ENCODE data around the gene WDSUB1. TPM values are rescaled to one million over a fixed set of nuclear protein-coding genes. Genes with fewer than 3 reads are reported as not detected.
A peak's percentile ranks its signal among the peaks of the same experiment; 100 is the strongest.

The WDSUB1 gene
- total and polyA plus RNA-seq, 4 donors, result 2.0 to 6.1 (median 4.4) TPM

DNA sequence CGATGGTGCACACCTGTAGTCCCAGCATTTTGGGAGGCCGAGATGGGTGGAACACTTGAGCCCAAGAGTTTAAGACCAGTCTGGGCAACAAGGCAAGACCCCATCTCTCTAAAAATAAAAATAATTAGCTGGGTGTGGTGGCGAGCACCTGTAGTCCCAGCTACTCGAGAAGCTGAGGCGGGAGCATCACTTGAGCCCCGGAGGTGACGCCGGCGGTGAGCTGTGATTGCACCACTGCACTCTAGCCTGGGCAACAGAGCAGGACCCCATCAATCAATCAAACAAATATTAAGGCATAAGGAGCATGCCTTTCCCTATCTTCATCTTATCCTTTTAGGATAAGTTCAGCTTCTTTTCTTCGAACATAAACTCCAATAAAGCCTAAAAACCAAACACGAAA is 1.1 kb downstream of the WDSUB1 start:
- Histone ChIP-seq H3K4me1 (ENCODE audit: control insufficient read depth in 4 of 4, insufficient read depth in 4 of 4, low read length in 3 of 4) (peaks cover 2 to 7% (median 5%) of the 10 kb centered on the region in 4 donors), H3K36me3 (ENCODE audit: control insufficient read depth in 4 of 4, insufficient read depth in 3 of 4, low read depth in 1 of 4, low read length in 3 of 4) (peaks cover 0 to 4% (median 0%) of the 10 kb centered on the region in 4 donors), H3K4me3 (ENCODE audit: low read depth in 1 of 3, low read length in 3 of 3) (peak overlapping the region; percentile 64 to 87 (median 65)), H3K9ac (ENCODE audit: low read depth in 1 of 2, low read length in 2 of 2) (peak overlapping the region; percentile 20 to 63), H3K27me3 (ENCODE audit: control insufficient read depth in 4 of 4, insufficient read depth in 4 of 4, low read length in 3 of 4) (no peaks in the 10 kb centered on the region), H3K9me3 (ENCODE audit: control insufficient read depth in 4 of 4, low read length in 3 of 4) (no peaks in the 10 kb centered on the region), H3K27ac (ENCODE audit: low read depth in 1 of 2, low read length in 2 of 2) (peak overlapping the region; percentile 91 to 94)
- DNase-seq (ENCODE audit: low spot score), result no peak
- WGBS, result 84% methylated on average over 11 of the region's 11 CpGs
- TF ChIP-seq, protein P1, sequence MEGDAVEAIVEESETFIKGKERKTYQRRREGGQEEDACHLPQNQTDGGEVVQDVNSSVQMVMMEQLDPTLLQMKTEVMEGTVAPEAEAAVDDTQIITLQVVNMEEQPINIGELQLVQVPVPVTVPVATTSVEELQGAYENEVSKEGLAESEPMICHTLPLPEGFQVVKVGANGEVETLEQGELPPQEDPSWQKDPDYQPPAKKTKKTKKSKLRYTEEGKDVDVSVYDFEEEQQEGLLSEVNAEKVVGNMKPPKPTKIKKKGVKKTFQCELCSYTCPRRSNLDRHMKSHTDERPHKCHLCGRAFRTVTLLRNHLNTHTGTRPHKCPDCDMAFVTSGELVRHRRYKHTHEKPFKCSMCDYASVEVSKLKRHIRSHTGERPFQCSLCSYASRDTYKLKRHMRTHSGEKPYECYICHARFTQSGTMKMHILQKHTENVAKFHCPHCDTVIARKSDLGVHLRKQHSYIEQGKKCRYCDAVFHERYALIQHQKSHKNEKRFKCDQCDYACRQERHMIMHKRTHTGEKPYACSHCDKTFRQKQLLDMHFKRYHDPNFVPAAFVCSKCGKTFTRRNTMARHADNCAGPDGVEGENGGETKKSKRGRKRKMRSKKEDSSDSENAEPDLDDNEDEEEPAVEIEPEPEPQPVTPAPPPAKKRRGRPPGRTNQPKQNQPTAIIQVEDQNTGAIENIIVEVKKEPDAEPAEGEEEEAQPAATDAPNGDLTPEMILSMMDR (IDR thresholded peaks at IDR 0.05; ENCODE audit: low read depth, low read length, missing input control), result no peak
- TF ChIP-seq SP1 (IDR thresholded peaks at IDR 0.05), result no peak
- no peak for TF ChIP-seq RAD21 (IDR thresholded peaks at IDR 0.05)
- no peak for TF ChIP-seq RXRA (IDR thresholded peaks at IDR 0.05)
- TF ChIP-seq, protein P2, sequence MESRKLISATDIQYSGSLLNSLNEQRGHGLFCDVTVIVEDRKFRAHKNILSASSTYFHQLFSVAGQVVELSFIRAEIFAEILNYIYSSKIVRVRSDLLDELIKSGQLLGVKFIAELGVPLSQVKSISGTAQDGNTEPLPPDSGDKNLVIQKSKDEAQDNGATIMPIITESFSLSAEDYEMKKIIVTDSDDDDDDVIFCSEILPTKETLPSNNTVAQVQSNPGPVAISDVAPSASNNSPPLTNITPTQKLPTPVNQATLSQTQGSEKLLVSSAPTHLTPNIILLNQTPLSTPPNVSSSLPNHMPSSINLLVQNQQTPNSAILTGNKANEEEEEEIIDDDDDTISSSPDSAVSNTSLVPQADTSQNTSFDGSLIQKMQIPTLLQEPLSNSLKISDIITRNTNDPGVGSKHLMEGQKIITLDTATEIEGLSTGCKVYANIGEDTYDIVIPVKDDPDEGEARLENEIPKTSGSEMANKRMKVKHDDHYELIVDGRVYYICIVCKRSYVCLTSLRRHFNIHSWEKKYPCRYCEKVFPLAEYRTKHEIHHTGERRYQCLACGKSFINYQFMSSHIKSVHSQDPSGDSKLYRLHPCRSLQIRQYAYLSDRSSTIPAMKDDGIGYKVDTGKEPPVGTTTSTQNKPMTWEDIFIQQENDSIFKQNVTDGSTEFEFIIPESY (IDR thresholded peaks at IDR 0.05), result no peak
- no peak for TF ChIP-seq TAF1 (conservative IDR thresholded peaks at IDR 0.05)
- no peak for TF ChIP-seq YY1 (IDR thresholded peaks at IDR 0.05)

DNA sequence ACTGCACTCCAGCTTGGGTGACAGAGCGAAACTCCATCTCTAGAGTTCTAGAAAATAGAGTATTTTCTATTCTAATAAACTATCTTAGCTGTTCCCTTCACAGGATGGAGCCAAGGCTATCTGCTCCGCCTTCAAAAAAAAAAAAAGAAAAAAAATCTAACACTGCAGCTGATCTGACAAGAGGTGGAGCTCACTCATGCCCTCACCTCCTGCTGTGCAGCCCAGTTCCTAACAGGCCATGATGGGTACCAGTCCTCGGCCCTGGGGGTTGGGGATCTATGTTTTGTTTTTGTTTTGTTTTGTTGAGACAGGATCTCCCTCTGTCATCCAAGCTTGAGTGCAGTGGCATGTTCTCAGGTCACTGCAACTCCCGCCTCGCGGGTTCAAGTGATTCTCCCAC is 3.0 kb downstream of the WDSUB1 start:
- H3K4me3 ChIP-seq (ENCODE audit: low read depth in 1 of 3, low read length in 3 of 3), result no peak overlapping the region
- peaks cover 2 to 7% (median 5%) of the 10 kb centered on the region in 4 donors for H3K4me1 ChIP-seq (ENCODE audit: control insufficient read depth in 4 of 4, insufficient read depth in 4 of 4, low read length in 3 of 4)
- H3K27ac ChIP-seq (ENCODE audit: low read depth in 1 of 2, low read length in 2 of 2), result no peak overlapping the region
- no peaks in the 10 kb centered on the region for H3K9me3 ChIP-seq (ENCODE audit: control insufficient read depth in 4 of 4, low read length in 3 of 4)
- H3K27me3 ChIP-seq (ENCODE audit: control insufficient read depth in 4 of 4, insufficient read depth in 4 of 4, low read length in 3 of 4), result no peaks in the 10 kb centered on the region
- TF ChIP-seq, protein P3, sequence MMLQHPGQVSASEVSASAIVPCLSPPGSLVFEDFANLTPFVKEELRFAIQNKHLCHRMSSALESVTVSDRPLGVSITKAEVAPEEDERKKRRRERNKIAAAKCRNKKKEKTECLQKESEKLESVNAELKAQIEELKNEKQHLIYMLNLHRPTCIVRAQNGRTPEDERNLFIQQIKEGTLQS (IDR thresholded peaks at IDR 0.05), result no peak
- TF ChIP-seq HNF4A (conservative IDR thresholded peaks at IDR 0.05), result no peak
- no peak for TF ChIP-seq FOXA2 (IDR thresholded peaks at IDR 0.05)
- TF ChIP-seq, protein P4, sequence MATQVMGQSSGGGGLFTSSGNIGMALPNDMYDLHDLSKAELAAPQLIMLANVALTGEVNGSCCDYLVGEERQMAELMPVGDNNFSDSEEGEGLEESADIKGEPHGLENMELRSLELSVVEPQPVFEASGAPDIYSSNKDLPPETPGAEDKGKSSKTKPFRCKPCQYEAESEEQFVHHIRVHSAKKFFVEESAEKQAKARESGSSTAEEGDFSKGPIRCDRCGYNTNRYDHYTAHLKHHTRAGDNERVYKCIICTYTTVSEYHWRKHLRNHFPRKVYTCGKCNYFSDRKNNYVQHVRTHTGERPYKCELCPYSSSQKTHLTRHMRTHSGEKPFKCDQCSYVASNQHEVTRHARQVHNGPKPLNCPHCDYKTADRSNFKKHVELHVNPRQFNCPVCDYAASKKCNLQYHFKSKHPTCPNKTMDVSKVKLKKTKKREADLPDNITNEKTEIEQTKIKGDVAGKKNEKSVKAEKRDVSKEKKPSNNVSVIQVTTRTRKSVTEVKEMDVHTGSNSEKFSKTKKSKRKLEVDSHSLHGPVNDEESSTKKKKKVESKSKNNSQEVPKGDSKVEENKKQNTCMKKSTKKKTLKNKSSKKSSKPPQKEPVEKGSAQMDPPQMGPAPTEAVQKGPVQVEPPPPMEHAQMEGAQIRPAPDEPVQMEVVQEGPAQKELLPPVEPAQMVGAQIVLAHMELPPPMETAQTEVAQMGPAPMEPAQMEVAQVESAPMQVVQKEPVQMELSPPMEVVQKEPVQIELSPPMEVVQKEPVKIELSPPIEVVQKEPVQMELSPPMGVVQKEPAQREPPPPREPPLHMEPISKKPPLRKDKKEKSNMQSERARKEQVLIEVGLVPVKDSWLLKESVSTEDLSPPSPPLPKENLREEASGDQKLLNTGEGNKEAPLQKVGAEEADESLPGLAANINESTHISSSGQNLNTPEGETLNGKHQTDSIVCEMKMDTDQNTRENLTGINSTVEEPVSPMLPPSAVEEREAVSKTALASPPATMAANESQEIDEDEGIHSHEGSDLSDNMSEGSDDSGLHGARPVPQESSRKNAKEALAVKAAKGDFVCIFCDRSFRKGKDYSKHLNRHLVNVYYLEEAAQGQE (IDR thresholded peaks at IDR 0.05), result no peak
- TF ChIP-seq YY1 (IDR thresholded peaks at IDR 0.05), result no peak
- no peak for TF ChIP-seq FOXA1 (IDR thresholded peaks at IDR 0.05)
- TF ChIP-seq TAF1 (conservative IDR thresholded peaks at IDR 0.05), result no peak
- no peak for TF ChIP-seq GABPA (IDR thresholded peaks at IDR 0.05 in 1 of 2, conservative IDR thresholded peaks at IDR 0.05 in 1 of 2)
- no peak for TF ChIP-seq JUND (IDR thresholded peaks at IDR 0.05)
- no peak for TF ChIP-seq RAD21 (IDR thresholded peaks at IDR 0.05)
- H3K36me3 ChIP-seq (ENCODE audit: control insufficient read depth in 4 of 4, insufficient read depth in 3 of 4, low read depth in 1 of 4, low read length in 3 of 4), result peaks cover 0 to 7% (median 0%) of the 10 kb centered on the region in 4 donors
- H3K9ac ChIP-seq (ENCODE audit: low read depth in 1 of 2, low read length in 2 of 2), result no peak overlapping the region
- 87% methylated on average over 6 of the region's 6 CpGs for WGBS
- no peak for DNase-seq (ENCODE audit: low spot score)
